ENCODE data around the gene MTHFD1L. TPM values are rescaled to one million over a fixed set of nuclear protein-coding genes. Genes with fewer than 3 reads are reported as not detected.
"Not testable (repeated sequence)": the region's sequence is repeated elsewhere in the genome, so short reads cannot be mapped to it uniquely, and the experiment has no call there.

MTHFD1L gene
- 18.4 TPM for total RNA-seq

DNA sequence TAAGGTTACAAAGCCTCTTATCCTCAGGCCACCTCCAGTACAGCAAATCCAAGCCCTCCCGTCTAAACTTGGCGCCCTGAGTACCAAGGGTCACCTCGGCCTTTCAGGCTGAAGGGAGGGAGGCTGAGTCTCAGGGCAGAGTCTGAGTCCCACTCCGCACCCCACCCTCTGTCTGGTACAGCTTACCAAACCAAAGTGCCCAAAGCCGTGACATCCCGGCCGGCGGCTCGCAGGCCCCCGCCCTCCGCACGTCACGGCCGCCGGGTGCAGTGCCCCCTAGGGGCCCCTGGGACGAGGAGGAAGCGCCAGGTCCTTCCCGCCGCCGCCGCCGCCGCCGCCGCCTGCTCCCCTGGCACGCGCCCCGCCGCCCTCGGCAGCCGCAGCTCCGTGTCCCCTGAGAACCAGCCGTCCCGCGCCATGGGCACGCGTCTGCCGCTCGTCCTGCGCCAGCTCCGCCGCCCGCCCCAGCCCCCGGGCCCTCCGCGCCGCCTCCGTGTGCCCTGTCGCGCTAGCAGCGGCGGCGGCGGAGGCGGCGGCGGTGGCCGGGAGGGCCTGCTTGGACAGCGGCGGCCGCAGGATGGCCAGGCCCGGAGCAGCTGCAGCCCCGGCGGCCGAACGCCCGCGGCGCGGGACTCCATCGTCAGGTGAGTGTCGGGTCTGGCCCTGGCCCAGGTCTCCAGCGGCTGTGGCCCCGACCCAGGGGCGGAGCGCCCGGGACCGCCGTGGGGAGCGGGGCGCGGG, at the start of gene MTHFD1L:
Gene MTHFD1L (plus strand): TSS at position 297 of the 741 bp plus-strand sequence. CDS start 121 bp downstream, at position 418.
- DNase-seq: peak; percentile 36

DNA sequence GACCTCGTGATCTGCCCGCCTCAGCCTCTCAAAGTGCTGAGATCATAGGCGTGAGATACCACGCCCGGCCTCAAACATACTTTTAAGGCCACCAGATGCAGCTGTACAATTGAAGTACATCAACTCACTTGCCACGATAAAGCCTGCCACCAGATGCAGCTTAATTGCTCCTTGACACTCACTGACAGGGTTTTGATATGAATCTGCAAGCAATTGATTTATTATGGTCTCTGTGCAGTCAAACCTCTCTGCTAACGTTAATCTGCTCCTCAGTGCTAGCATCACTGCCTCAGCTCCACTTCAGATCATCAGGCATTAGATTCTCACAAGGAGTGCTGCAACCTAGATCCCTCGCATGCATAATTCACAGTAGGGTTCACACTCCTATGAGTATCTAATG, 48.9 kb upstream of the MTHFD1L start:
- DNase-seq: not testable (repeated sequence)

DNA sequence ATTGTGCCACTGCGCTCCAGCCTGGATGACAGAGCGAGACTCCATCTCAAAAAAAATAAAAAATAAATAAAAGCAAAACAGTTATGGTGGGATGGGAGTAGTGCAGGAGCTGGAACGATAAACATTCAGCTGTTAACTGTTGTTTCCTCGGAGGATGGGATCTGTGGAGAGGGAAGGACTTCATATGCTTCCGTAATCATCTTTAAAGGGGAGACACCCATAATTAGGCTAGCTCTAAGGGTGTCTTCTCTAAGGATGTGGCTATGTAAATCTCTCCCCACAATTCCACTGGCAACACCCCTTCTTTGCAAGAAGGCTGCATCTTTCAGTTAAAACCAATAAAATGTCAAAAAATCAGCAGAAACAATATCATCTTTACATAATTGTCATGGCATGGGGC, 42.6 kb upstream of the MTHFD1L start:
- no peak for DNase-seq

DNA sequence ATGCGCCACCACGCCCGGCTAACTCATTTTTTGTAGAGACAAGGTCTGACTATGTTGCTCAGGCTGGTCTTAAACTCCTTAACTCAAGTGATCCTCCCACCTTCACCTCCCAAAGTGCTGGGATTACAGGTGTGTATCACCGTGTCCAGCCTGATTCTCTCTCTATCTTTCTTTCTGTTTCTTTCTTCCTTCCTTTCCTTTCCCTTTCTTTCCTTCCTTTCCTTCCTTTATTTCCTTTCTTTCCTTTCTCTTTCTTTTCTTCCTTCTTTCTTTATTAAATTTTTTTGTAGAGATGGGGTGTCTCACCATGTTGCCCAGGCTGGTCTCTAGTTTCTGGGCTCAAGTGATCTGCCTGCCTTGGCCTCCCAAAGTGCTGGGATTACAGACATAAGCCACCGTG, 38.7 kb upstream of the MTHFD1L start:
- no peak for DNase-seq

DNA sequence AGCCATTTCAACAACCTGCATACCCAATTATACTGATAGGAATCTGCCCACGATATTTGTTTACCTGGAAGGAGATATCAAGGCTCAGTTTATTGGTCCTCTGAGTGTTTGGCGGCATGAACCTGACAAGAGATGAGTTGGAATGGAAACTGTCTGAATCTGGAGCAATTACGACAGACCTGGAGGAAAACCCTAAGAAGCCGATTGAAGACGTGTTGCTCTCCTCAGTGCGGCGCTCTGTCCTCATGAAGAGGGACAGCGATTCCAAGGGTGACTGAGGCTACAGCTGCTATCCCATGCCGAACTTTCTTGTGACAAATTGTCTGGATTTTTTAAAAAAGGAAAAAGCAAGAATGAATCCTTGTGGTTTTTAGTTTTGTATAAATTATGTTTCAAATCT, 37.4 kb upstream of the MTHFD1L start:
- not testable (repeated sequence) for DNase-seq

GRCh38 chr6:150830439-150831165, 34.9 kb upstream of the MTHFD1L start:
- DNase-seq: no peak

DNA sequence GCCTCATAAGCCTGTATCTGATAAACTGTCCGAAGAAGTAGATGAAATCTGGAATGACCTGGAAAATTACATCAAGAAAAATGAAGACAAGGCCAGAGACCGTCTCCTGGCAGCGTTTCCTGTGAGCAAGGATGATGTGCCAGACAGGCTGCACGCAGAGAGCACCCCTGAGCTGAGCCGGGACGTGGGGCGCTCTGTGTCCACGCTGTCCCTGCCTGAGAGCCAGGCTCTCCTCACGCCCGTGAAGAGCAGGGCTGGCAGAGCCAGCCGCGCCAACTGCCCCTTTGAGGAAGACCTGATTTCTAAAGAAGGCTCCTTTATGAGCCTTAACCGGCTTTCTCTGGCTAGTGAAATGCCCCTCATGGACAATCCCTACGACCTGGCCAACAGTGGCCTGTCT, 33.9 kb upstream of the MTHFD1L start:
- DNase-seq: no peak

DNA sequence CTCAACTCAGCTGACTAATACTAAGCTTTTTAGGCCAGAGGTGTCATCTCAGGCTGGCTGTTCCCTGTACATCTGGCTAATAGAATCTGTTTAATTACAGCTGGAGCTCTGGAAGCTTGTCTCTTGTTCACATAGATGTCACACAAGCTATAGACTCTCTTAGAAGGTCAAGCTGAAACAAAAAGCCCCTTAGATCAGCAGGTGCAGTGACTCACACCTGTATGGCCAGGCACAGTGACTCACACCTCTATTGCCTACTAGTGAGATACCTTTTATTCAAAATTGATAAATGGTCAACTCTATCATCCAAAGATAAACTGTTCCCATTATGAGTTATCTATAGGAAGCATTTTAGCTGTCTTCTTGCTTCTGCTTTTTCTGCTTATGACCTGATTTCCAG, 29.9 kb upstream of the MTHFD1L start:
- no peak for DNase-seq

DNA sequence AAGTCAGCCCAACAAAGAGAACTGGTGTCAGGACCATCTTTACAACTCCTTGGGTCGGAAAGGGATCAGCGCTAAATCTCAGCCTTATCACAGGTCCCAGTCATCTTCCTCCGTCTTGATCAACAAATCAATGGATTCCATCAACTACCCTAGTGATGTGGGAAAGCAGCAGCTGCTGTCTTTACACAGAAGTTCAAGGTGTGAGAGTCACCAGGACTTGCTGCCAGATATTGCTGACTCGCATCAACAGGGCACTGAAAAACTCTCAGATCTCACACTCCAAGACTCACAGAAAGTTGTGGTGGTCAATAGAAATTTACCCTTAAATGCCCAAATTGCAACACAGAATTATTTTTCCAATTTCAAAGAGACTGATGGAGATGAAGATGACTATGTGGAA, 25.3 kb upstream of the MTHFD1L start:
- DNase-seq: no peak

GRCh38 chr6:150841189-150841588, 24.3 kb upstream of the MTHFD1L start:
- no peak for DNase-seq

GRCh38 chr6:150841697-150842096, 23.8 kb upstream of the MTHFD1L start:
- no peak for DNase-seq

- DNase-seq: no peak
These were observed 21.1 kb upstream of the MTHFD1L start for GRCh38 chr6:150844371-150844770.

GRCh38 chr6:150846641-150847040, 18.9 kb upstream of the MTHFD1L start:
- no peak for DNase-seq

GRCh38 chr6:150848400-150848799, 17.1 kb upstream of the MTHFD1L start:
- DNase-seq: no peak

DNA sequence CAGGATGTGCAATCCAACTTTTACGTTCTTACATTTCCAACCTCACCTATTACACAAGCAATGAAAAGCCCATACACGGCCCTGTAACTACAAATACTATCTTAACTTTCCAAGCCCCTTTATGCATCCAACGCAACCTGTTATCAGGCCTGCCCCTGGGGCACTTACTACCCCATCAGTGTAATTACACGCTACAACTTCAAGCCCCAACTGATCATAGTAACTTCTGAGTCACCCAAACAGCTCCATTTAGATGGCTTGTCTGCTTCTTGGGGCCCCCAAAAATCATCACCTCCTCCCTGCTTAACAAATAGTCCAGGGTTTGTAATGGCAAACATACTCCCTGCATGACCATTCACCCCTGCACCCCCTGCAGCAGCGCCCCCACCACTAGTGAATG, 11.1 kb upstream of the MTHFD1L start:
- not testable (repeated sequence) for DNase-seq

DNA sequence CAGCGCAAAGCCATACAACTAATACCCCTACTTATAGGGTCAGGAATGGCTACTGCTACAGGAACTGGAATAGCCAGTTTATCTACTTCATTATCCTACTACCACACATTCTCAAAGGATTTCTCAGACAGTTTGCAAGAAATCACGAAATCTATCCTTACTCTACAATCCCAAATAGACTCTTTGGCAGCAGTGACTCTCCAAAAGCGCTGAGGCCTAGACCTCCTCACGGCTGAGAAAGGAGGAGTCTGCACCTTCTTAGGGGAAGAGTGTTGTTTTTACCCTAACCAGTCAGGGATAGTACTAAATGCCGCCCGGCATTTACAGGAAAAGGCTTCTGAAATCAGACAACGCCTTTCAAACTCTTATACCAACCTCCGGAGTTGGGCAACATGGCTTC, 10.3 kb upstream of the MTHFD1L start:
- DNase-seq: not testable (repeated sequence)

DNA sequence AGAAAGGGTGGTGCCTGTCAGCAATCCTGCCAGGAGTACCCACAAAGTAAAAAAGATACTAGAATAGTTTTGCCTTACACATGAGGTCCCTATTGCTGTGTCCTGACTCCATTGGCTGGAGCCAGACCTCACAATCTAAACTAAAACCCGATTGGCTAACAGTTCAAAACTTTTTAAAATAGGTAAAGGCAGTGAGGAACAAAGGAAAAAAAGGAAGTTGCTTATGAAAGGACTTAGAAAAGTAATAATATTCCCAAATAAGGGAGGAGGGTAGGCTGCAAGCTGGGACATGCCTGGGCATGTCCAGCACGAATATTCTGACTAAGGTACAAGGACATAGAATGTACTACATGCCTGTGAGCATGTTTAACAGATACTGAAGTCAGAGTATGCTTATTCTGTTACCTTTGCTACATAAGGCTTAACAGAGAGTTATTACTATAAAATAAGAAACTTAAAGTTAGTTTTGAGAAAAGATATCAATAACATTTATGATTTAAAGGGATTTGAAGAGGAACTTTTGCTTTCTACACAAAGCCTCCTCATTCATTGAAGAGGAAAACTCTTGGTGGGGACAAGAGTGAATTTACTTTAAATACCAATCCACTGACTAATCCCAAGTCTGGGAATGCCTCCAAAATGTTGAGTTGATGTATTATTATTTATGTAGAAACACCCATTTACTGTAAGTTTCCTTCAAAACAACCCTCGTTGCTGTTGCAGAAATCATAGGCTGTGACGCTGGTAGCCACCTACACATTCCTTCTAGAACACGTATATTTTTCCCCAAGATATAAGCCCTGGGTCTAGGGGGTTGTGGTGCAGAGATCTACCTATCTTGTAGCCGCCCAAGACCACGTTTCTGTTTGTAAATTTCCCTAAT, 8.2 kb upstream of the MTHFD1L start:
- DNase-seq: no peak

- DNase-seq: no peak
These were observed 7.6 kb upstream of the MTHFD1L start for GRCh38 chr6:150857945-150858308.

GRCh38 chr6:150861448-150862168, 3.9 kb upstream of the MTHFD1L start:
- not testable (repeated sequence) for DNase-seq

- DNase-seq: no peak
These were observed 2.1 kb upstream of the MTHFD1L start for GRCh38 chr6:150863213-150863928.

GRCh38 chr6:150865043-150865405, 478 bp upstream of the MTHFD1L start:
- no peak for DNase-seq
